Measurements from ENCODE around the gene RNLS. TPM values are rescaled to one million over a fixed set of nuclear protein-coding genes. Genes with fewer than 3 reads are reported as not detected.

The RNLS gene
- total RNA-seq, 1 experiment from 2014 or later = not detected

GRCh38 chr10:88440541-88440940 is 142.6 kb downstream of the RNLS start:
- Histone ChIP-seq H3K9ac (ENCODE audit: low read length) (no peak overlapping the region), H3K36me3 (ENCODE audit: control insufficient read depth in 1 of 2, insufficient read depth in 2 of 2, low read length in 2 of 2) (no peaks in the 10 kb centered on the region), H3K4me3 (replicated peaks in 1 of 2; ENCODE audit: low read depth in 1 of 2, low read length in 2 of 2) (no peak overlapping the region), H4K20me1 (ENCODE audit: insufficient read depth) (no peaks in the 10 kb centered on the region), H3K9me3 (ENCODE audit: control insufficient read depth in 1 of 2, insufficient read depth in 1 of 2, low read depth in 1 of 2, low read length in 2 of 2) (no peaks in the 10 kb centered on the region), H3K4me2 (ENCODE audit: low read length) (no peak overlapping the region), H3K27me3 (ENCODE audit: insufficient read depth, low read length) (no peaks in the 10 kb centered on the region), H3K4me1 (ENCODE audit: control insufficient read depth in 1 of 2, insufficient read depth in 2 of 2, low read length in 2 of 2) (peaks cover 0 to 4% of the 10 kb centered on the region in 2 experiments; a peak in 3 of 4 replicates), H3K9me2 (ENCODE audit: insufficient read depth) (no peaks in the 10 kb centered on the region), H3K27ac (ENCODE audit: low read depth, low read length) (no peak overlapping the region), H3K79me2 (ENCODE audit: insufficient read depth, low read length) (no peaks in the 10 kb centered on the region), H2AFZ (ENCODE audit: low read depth, low read length, poor library complexity, severe bottlenecking) (no peak overlapping the region)
- intact Hi-C loops (cut with micrococcal nuclease) = no loop called here
- ATAC-seq (no peak), DNase-seq (ENCODE audit: low read depth, low spot score) (no peak)
- ChIA-PET CTCF (no interaction called here), RAD21 (ENCODE audit: low non-redundant PET in 1 of 2, low total read pairs in 2 of 2, uncharacterized antibody in 2 of 2, unreplicated experiment in 2 of 2) (no interaction called here), POLR2A (no interaction called here)
- TF ChIP-seq ZFX (IDR thresholded peaks at IDR 0.05) (no peak), JUND (IDR thresholded peaks at IDR 0.05) (no peak), CEBPB (IDR thresholded peaks at IDR 0.05; ENCODE audit: low read depth) (no peak), EZH2phosphoT487 (IDR thresholded peaks at IDR 0.05; ENCODE audit: borderline replicate concordance) (no peak), SP1 (IDR thresholded peaks at IDR 0.05; ENCODE audit: low read depth) (no peak), EZH2 (IDR thresholded peaks at IDR 0.05) (no peak), SRF (IDR thresholded peaks at IDR 0.05; ENCODE audit: low read depth) (no peak), FOSL1 (IDR thresholded peaks at IDR 0.05; ENCODE audit: low read depth) (no peak), CBX3 (IDR thresholded peaks at IDR 0.05; ENCODE audit: low read depth) (no peak), POLR2AphosphoS5 (IDR thresholded peaks at IDR 0.05; ENCODE audit: low read depth, low read length) (no peak)
- TF ChIP-seq, protein P1, sequence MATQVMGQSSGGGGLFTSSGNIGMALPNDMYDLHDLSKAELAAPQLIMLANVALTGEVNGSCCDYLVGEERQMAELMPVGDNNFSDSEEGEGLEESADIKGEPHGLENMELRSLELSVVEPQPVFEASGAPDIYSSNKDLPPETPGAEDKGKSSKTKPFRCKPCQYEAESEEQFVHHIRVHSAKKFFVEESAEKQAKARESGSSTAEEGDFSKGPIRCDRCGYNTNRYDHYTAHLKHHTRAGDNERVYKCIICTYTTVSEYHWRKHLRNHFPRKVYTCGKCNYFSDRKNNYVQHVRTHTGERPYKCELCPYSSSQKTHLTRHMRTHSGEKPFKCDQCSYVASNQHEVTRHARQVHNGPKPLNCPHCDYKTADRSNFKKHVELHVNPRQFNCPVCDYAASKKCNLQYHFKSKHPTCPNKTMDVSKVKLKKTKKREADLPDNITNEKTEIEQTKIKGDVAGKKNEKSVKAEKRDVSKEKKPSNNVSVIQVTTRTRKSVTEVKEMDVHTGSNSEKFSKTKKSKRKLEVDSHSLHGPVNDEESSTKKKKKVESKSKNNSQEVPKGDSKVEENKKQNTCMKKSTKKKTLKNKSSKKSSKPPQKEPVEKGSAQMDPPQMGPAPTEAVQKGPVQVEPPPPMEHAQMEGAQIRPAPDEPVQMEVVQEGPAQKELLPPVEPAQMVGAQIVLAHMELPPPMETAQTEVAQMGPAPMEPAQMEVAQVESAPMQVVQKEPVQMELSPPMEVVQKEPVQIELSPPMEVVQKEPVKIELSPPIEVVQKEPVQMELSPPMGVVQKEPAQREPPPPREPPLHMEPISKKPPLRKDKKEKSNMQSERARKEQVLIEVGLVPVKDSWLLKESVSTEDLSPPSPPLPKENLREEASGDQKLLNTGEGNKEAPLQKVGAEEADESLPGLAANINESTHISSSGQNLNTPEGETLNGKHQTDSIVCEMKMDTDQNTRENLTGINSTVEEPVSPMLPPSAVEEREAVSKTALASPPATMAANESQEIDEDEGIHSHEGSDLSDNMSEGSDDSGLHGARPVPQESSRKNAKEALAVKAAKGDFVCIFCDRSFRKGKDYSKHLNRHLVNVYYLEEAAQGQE (IDR thresholded peaks at IDR 0.05; ENCODE audit: low read depth) = no peak
- TF ChIP-seq, protein P2, sequence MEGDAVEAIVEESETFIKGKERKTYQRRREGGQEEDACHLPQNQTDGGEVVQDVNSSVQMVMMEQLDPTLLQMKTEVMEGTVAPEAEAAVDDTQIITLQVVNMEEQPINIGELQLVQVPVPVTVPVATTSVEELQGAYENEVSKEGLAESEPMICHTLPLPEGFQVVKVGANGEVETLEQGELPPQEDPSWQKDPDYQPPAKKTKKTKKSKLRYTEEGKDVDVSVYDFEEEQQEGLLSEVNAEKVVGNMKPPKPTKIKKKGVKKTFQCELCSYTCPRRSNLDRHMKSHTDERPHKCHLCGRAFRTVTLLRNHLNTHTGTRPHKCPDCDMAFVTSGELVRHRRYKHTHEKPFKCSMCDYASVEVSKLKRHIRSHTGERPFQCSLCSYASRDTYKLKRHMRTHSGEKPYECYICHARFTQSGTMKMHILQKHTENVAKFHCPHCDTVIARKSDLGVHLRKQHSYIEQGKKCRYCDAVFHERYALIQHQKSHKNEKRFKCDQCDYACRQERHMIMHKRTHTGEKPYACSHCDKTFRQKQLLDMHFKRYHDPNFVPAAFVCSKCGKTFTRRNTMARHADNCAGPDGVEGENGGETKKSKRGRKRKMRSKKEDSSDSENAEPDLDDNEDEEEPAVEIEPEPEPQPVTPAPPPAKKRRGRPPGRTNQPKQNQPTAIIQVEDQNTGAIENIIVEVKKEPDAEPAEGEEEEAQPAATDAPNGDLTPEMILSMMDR (IDR thresholded peaks at IDR 0.05 in 2 of 3, conservative IDR thresholded peaks at IDR 0.05 in 1 of 3; ENCODE audit: borderline replicate concordance in 1 of 3, insufficient read depth in 1 of 3, low read depth in 2 of 3, low read length in 2 of 3) = no peak
- no TSS peak for BruUV-seq (replicated peaks)

All from HCT116 (cell line).